ENCODE data around the gene STK39.

DNA sequence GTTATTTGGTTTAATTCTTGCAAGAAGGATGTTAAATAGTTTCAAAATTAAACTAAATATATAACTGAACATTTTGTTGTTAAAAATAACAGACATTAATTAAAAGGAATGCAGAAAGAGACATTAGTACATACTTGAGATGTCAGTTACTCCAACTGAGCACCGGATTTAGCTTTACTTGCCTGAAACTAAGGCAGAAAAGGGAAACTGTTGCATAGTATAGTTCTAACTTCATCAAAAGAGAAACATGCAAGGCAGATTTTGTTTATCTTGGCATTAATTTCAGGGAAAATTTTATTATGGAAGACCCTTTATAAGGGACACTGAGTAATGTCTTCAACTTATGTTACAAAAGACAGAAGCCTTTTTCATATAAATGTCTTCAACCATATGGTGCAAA is 218.3 kb downstream of the STK39 start:
- TF ChIP-seq POLR2A (IDR thresholded peaks at IDR 0.05; ENCODE audit: low read depth, low read length) = no peak
- no peak for TF ChIP-seq NFE2L2 (IDR thresholded peaks at IDR 0.05; ENCODE audit: low read depth, low read length)
- TF ChIP-seq SMC3 (IDR thresholded peaks at IDR 0.05; ENCODE audit: low read depth, low read length) = no peak
- TF ChIP-seq, protein P1, sequence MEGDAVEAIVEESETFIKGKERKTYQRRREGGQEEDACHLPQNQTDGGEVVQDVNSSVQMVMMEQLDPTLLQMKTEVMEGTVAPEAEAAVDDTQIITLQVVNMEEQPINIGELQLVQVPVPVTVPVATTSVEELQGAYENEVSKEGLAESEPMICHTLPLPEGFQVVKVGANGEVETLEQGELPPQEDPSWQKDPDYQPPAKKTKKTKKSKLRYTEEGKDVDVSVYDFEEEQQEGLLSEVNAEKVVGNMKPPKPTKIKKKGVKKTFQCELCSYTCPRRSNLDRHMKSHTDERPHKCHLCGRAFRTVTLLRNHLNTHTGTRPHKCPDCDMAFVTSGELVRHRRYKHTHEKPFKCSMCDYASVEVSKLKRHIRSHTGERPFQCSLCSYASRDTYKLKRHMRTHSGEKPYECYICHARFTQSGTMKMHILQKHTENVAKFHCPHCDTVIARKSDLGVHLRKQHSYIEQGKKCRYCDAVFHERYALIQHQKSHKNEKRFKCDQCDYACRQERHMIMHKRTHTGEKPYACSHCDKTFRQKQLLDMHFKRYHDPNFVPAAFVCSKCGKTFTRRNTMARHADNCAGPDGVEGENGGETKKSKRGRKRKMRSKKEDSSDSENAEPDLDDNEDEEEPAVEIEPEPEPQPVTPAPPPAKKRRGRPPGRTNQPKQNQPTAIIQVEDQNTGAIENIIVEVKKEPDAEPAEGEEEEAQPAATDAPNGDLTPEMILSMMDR (conservative IDR thresholded peaks at IDR 0.05; ENCODE audit: low read depth, low read length) = no peak
- no peak for TF ChIP-seq MXI1 (IDR thresholded peaks at IDR 0.05; ENCODE audit: borderline replicate concordance, low read depth, low read length)
- TF ChIP-seq CEBPB (IDR thresholded peaks at IDR 0.05; ENCODE audit: low read depth, low read length) = no peak
- TF ChIP-seq RFX5 (IDR thresholded peaks at IDR 0.05; ENCODE audit: low read depth, low read length) = no peak
- no peak for TF ChIP-seq RAD21 (IDR thresholded peaks at IDR 0.05; ENCODE audit: low read length)
- TF ChIP-seq MAFK (IDR thresholded peaks at IDR 0.05; ENCODE audit: low read depth, low read length) = no peak
- TF ChIP-seq, protein P2, sequence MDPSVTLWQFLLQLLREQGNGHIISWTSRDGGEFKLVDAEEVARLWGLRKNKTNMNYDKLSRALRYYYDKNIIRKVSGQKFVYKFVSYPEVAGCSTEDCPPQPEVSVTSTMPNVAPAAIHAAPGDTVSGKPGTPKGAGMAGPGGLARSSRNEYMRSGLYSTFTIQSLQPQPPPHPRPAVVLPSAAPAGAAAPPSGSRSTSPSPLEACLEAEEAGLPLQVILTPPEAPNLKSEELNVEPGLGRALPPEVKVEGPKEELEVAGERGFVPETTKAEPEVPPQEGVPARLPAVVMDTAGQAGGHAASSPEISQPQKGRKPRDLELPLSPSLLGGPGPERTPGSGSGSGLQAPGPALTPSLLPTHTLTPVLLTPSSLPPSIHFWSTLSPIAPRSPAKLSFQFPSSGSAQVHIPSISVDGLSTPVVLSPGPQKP (IDR thresholded peaks at IDR 0.05; ENCODE audit: borderline replicate concordance, low read depth, low read length) = no peak
- no peak for TF ChIP-seq RCOR1 (IDR thresholded peaks at IDR 0.05; ENCODE audit: insufficient replicate concordance, low read length)
